Measurements from ENCODE around the gene PADI2. TPM values are rescaled to one million over a fixed set of nuclear protein-coding genes. Genes with fewer than 3 reads are reported as not detected.

PADI2 gene
- 1.3 and 2.7 TPM in 2 replicates for total RNA-seq (2022)
- Bru-seq, nascent RNA, result percentile 27 among the genes with signal in this experiment
- BruChase-seq, experiment 1, labeled RNA remaining after a 6-hour chase, result percentile 14 among the genes with signal in this experiment
- BruChase-seq, experiment 2, labeled RNA remaining after a 2-hour chase, result percentile 17 among the genes with signal in this experiment
- long read RNA-seq, full-length matches to known transcripts, result 2 of 2 reads
- long read RNA-seq, partial matches to known transcripts, result 0 of 2 reads
- long read RNA-seq, other reads (novel, unspliced or antisense), result 0 of 2 reads

DNA sequence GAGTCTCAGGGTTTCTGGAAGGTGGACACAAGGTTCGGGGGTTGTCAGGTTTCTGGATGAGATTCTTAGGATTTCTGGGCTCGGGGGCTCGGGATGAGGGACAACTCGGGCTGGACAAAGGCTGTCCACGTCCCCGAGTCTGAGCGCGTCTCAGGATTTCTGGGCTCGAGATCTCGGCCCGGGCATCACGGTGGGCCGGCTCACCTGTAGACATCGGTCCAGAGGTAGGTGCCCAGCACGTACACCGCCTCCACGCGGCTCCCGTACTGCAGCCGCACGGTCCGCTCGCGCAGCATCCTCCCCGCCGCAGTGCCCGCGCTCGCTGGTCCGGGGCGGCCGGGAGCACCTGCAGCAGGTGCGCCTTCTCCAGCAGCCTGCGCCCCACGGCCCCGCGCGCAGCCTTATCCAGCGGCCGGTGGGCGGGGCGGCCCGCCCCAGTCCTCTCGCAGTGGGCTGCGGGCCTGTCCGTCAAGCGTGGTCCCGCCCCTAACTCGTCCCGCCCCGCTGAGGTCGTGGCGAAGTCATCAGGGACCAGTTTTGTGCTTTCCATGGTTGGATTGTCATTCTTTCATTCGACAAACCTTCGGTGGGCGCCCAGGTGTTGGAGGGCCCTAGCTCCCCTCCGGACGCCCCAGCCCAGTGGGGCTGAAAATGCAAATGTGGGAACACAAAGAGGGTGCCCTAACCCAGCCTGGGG lies at the start of gene PADI2:
Gene PADI2, minus strand, starts transcription at position 376 of the 697 bp plus-strand sequence. Its CDS starts 80 bp downstream, at position 296.
- peak within 1 kb of the TSS; percentile 55 for H3K4me3 Mint-ChIP-seq (ENCODE audit: low read depth, unreplicated experiment)
- TF ChIP-seq, protein P1, sequence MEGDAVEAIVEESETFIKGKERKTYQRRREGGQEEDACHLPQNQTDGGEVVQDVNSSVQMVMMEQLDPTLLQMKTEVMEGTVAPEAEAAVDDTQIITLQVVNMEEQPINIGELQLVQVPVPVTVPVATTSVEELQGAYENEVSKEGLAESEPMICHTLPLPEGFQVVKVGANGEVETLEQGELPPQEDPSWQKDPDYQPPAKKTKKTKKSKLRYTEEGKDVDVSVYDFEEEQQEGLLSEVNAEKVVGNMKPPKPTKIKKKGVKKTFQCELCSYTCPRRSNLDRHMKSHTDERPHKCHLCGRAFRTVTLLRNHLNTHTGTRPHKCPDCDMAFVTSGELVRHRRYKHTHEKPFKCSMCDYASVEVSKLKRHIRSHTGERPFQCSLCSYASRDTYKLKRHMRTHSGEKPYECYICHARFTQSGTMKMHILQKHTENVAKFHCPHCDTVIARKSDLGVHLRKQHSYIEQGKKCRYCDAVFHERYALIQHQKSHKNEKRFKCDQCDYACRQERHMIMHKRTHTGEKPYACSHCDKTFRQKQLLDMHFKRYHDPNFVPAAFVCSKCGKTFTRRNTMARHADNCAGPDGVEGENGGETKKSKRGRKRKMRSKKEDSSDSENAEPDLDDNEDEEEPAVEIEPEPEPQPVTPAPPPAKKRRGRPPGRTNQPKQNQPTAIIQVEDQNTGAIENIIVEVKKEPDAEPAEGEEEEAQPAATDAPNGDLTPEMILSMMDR (IDR thresholded peaks at IDR 0.05; ENCODE audit: unreplicated experiment), result no peak
- H3K27ac Mint-ChIP-seq (ENCODE audit: unreplicated experiment), result no peak within 1 kb of the TSS
- BruUV-seq (replicated peaks), result no TSS peak
- CTCF ChIA-PET, result no interaction called here
- no peaks in the 10 kb centered on the region for H3K36me3 Mint-ChIP-seq (ENCODE audit: insufficient read depth, unreplicated experiment)
- intact Hi-C loops (cut with micrococcal nuclease; ENCODE audit: unreplicated experiment), result no loop called here
- H3K27me3 Mint-ChIP-seq (ENCODE audit: unreplicated experiment), result peaks cover 36% of the 10 kb centered on the region
- H3K4me1 Mint-ChIP-seq (ENCODE audit: low read depth, unreplicated experiment), result no peaks in the 10 kb centered on the region
- peak; percentile 70 for DNase-seq
- no peaks in the 10 kb centered on the region for H3K9me3 Mint-ChIP-seq (ENCODE audit: low read depth, unreplicated experiment)

DNA sequence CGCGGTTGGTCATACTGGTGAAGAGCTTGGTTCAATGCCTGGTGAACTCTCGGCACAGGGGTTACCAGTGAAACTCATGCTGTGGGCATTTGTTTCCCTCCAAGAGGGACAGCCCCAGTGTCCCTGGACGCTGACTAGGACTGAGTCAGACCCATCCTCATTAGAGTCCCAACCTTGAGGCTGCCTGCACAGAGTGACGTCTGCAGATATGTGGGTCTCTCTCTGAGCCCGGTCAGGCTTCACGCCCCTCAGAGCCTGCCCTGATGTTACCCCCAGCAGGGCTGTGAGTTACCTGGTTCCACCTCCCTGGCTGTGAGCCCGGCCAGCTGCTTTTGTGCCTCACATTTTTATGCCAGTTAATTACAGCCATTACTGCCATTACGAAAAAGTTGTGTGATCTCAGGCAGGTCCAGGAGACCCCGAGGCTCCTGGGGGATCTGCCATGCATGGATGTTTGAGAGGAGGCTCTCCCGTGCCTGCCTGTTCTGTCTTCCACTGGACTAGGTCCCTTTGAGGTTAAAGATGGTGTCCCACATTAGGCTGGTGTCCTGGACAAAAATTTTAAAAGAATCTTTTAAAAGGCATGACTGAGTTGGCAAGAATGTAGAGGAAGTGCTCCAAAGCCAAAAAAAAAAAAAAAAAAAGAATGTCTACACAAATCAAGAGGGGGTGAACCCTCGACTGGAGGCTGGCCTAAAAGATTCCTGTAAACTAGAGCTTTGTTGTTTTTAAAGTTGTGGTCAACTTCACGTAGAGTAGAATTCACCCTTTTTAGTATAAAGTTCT lies 49.0 kb upstream of the PADI2 start:
- Mint-ChIP-seq H3K27me3 (ENCODE audit: unreplicated experiment) (no peaks in the 10 kb centered on the region), H3K36me3 (ENCODE audit: insufficient read depth, unreplicated experiment) (no peaks in the 10 kb centered on the region), H3K4me1 (ENCODE audit: low read depth, unreplicated experiment) (peaks cover 35% of the 10 kb centered on the region), H3K4me3 (ENCODE audit: low read depth, unreplicated experiment) (no peak overlapping the region), H3K27ac (ENCODE audit: unreplicated experiment) (peak overlapping the region; percentile 69), H3K9me3 (ENCODE audit: low read depth, unreplicated experiment) (peaks cover 1% of the 10 kb centered on the region)
- DNase-seq, result peak; percentile 13
- TF ChIP-seq, protein P1 (IDR thresholded peaks at IDR 0.05; ENCODE audit: unreplicated experiment), result no peak
- intact Hi-C loops (cut with micrococcal nuclease; ENCODE audit: unreplicated experiment), result no loop called here
- CTCF ChIA-PET, result interaction anchor here (0.7 to 2.1 kb wide), 2 partner anchors 33 to 66 kb away, joined by 3 to 5 read pairs; no protein-coding TSS in a partner anchor
- BruUV-seq (replicated peaks), result no TSS peak

DNA sequence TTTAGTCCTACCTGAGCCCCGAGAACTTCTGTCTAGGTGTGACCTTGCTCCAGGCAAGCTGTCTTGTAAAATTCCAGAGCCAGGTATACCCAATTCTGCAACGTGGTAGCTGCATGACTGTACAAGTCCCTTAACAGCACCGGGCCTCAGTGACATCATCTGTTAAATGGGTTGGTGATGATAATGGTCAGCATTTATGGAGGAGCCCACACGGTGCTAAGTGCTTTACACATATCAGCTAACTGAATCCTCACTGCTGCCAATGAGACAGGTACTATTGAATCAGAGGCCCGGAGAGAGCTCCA lies 48.5 kb upstream of the PADI2 start:
- BruUV-seq (replicated peaks), result no TSS peak
- no peak for DNase-seq
- H3K36me3 Mint-ChIP-seq (ENCODE audit: insufficient read depth, unreplicated experiment), result no peaks in the 10 kb centered on the region
- CTCF ChIA-PET, result interaction anchor here (0.6 to 2.1 kb wide), 2 partner anchors 9 to 66 kb away, joined by 3 to 5 read pairs; no protein-coding TSS in a partner anchor
- H3K9me3 Mint-ChIP-seq (ENCODE audit: low read depth, unreplicated experiment), result no peaks in the 10 kb centered on the region
- intact Hi-C loops (cut with micrococcal nuclease; ENCODE audit: unreplicated experiment), result no loop called here
- no peak overlapping the region for H3K27ac Mint-ChIP-seq (ENCODE audit: unreplicated experiment)
- peaks cover 30% of the 10 kb centered on the region for H3K4me1 Mint-ChIP-seq (ENCODE audit: low read depth, unreplicated experiment)
- TF ChIP-seq, protein P1 (IDR thresholded peaks at IDR 0.05; ENCODE audit: unreplicated experiment), result no peak
- H3K27me3 Mint-ChIP-seq (ENCODE audit: unreplicated experiment), result no peaks in the 10 kb centered on the region
- H3K4me3 Mint-ChIP-seq (ENCODE audit: low read depth, unreplicated experiment), result no peak overlapping the region

DNA sequence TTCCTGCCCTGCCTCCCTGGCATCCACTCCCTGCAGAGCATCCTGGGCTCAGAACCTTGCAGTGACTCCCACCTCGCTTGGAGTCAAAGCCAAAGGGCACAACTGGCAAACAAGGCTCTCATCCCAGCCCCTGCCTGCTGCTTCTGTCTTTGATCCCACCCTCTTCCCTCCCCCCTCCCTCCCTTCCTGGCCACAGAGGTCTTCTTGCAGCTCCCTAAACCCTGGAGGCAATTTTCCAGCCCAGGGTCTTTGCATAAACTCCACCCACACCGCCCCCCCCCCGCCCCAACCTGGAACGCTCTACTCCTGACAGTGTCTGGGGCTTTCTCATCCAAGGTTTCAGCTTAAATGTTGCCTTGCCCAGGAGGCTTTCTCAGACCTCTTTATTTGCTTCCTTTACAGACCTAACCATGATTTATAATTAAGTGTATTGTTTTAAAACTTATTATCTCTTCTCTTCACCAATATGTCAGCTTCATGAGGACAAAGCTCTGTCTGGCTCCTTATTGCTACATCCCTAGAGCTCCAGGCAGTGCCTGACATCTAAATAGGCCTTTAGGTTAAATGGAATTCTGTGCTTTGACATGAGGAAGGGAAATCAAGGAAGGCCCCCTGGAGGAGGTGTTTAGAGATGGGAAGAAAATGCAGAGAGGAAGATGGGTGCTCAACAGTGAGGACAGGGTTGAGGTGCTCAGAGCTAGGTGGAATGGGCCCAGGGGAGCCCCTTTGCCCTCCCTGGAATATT lies 48.0 kb upstream of the PADI2 start:
- no peak for DNase-seq
- intact Hi-C loops (cut with micrococcal nuclease; ENCODE audit: unreplicated experiment), result no loop called here
- TF ChIP-seq, protein P1 (IDR thresholded peaks at IDR 0.05; ENCODE audit: unreplicated experiment), result no peak
- no peaks in the 10 kb centered on the region for H3K27me3 Mint-ChIP-seq (ENCODE audit: unreplicated experiment)
- H3K4me3 Mint-ChIP-seq (ENCODE audit: low read depth, unreplicated experiment), result no peak overlapping the region
- no peaks in the 10 kb centered on the region for H3K36me3 Mint-ChIP-seq (ENCODE audit: insufficient read depth, unreplicated experiment)
- H3K4me1 Mint-ChIP-seq (ENCODE audit: low read depth, unreplicated experiment), result peaks cover 30% of the 10 kb centered on the region
- BruUV-seq (replicated peaks), result no TSS peak
- H3K27ac Mint-ChIP-seq (ENCODE audit: unreplicated experiment), result peak overlapping the region; percentile 33
- no peaks in the 10 kb centered on the region for H3K9me3 Mint-ChIP-seq (ENCODE audit: low read depth, unreplicated experiment)
- CTCF ChIA-PET, result interaction anchor here (0.6 to 2.1 kb wide), 2 partner anchors 9 to 67 kb away, joined by 3 to 5 read pairs; no protein-coding TSS in a partner anchor

Data from Calu3 (cell line).